HCT116 (cell line): Measurements from ENCODE around the gene IL17A. TPM values are rescaled to one million over a fixed set of nuclear protein-coding genes. Genes with fewer than 3 reads are reported as not detected.
A peak's percentile ranks its signal among the peaks of the same experiment; 100 is the strongest.

Experiments used
- ATAC-seq: fragments of 200-7000 bp; cut with Tn5 transposase; 2 replicates; pipeline ENCODE4 v1.9.1; 2020; ENCODE audit warnings: mild to moderate bottlenecking, moderate library complexity
- BruUV-seq: library from RNA; stranded (reverse); fragments of 400-500 nt; replicated peaks from 2 replicates; lab custom pipeline; 2021; lab: Mats Ljungman, UMichigan
- CTCF ChIA-PET: fragments of 300-600 bp; sonication (Branson Sonifier 250); formaldehyde crosslinking; loops from one replicate; lab custom pipeline; 2021; ENCODE audit warnings: antibody characterized with exemption; lab: Charles Lee
- POLR2A ChIA-PET: fragments of 300-600, 350-600 bp; sonication (Branson Sonifier 250); formaldehyde crosslinking; loops from one replicate; lab custom pipeline; 2021; ENCODE audit warnings: antibody characterized with exemption; lab: Charles Lee
- RAD21 ChIA-PET, 2 experiments: fragments of 300-600 bp; sonication (Branson Sonifier 250); formaldehyde crosslinking; loops; one replicate each; lab custom pipeline; 2023; ENCODE audit warnings: low total read pairs in 2 of 2; ENCODE audit not compliant: uncharacterized antibody in 2 of 2, unreplicated experiment in 2 of 2, low non-redundant PET in 1 of 2; lab: Charles Lee
- DNase-seq: peaks from one replicate; pipeline ENCODE4 v3.0.0-alpha.2; 2010; ENCODE audit warnings: low read depth, low spot score
- H2AFZ ChIP-seq: fragments of 200-600 bp; shearing (Covaris generic), sonication (generic); 2 replicates; pipeline ENCODE4 v1.6.1; 2017; ENCODE audit warnings: low read depth, mixed run types, mixed read lengths, antibody characterized with exemption, low read length; ENCODE audit not compliant: poor library complexity, severe bottlenecking
- H3K27ac ChIP-seq: 2 replicates; pipeline ENCODE4 v1.5.1; 2012; ENCODE audit warnings: low read depth, low read length
- H3K27me3 ChIP-seq: fragments of 200-600 bp; sonication (generic); 2 replicates; pipeline ENCODE4 v1.6.1; 2016; ENCODE audit warnings: mixed run types, low read length, mixed read lengths; ENCODE audit not compliant: insufficient read depth
- H3K36me3 ChIP-seq, 2 experiments: fragments of 200-500 bp in 1 of 2; fragments of 200-600 bp in 1 of 2; sonication (Bioruptor generic) in 1 of 2; sonication (generic) in 1 of 2; 2 replicates each; pipeline versions ENCODE4 v1.5.1 to v1.6.1; 2014 to 2016; ENCODE audit warnings: low read length in 2 of 2, inconsistent platforms in 1 of 2, mixed read lengths in 1 of 2, mixed run types in 1 of 2; ENCODE audit not compliant: insufficient read depth in 2 of 2, control insufficient read depth in 1 of 2
- H3K4me1 ChIP-seq, 2 experiments: fragments of 200-600 bp in 1 of 2; sonication (generic) in 1 of 2; 2 replicates each; pipeline versions ENCODE4 v1.5.1 to v1.6.1; 2012 to 2017; ENCODE audit warnings: low read length in 2 of 2, inconsistent platforms in 1 of 2, mild to moderate bottlenecking in 1 of 2, mixed read lengths in 1 of 2, mixed run types in 1 of 2, moderate library complexity in 1 of 2; ENCODE audit not compliant: insufficient read depth in 2 of 2, control insufficient read depth in 1 of 2
- H3K4me2 ChIP-seq: fragments of 200-600 bp; sonication (generic); 2 replicates; pipeline ENCODE4 v1.6.1; 2017; ENCODE audit warnings: mixed run types, low read length, mixed read lengths
- H3K4me3 ChIP-seq, 2 experiments: fragments of 200-600 bp in 1 of 2; sonication (generic) in 1 of 2; replicated peaks in 1 of 2; 2 replicates each; pipeline ENCODE4 v1.5.1; 2011 to 2016; ENCODE audit warnings: low read length in 2 of 2, control low read depth in 1 of 2, low read depth in 1 of 2, mild to moderate bottlenecking in 1 of 2, mixed read lengths in 1 of 2, mixed run types in 1 of 2
- H3K79me2 ChIP-seq: fragments of 200-600 bp; sonication (generic); 2 replicates; pipeline ENCODE4 v1.6.1; 2017; ENCODE audit warnings: mild to moderate bottlenecking, mixed run types, low read length, moderate library complexity, mixed read lengths; ENCODE audit not compliant: insufficient read depth
- H3K9ac ChIP-seq: fragments of 200-600 bp; sonication (generic); 2 replicates; pipeline ENCODE4 v1.6.1; 2016; ENCODE audit warnings: low read length, mixed read lengths
- H3K9me2 ChIP-seq: fragments of 200-600 bp; sonication (generic), shearing (Covaris generic); 2 replicates; pipeline ENCODE4 v1.6.1; 2017; ENCODE audit warnings: mixed run types, mild to moderate bottlenecking, moderate library complexity; ENCODE audit not compliant: insufficient read depth
- H3K9me3 ChIP-seq, 2 experiments: fragments of 200-500 bp in 1 of 2; fragments of 200-600 bp in 1 of 2; sonication (Bioruptor generic) in 1 of 2; sonication (generic) in 1 of 2; 2 replicates each; pipeline ENCODE4 v1.6.1; 2014 to 2017; ENCODE audit warnings: low read length in 2 of 2, mixed read lengths in 2 of 2, inconsistent platforms in 1 of 2, low read depth in 1 of 2, mild to moderate bottlenecking in 1 of 2, mixed run types in 1 of 2, moderate library complexity in 1 of 2; ENCODE audit not compliant: control insufficient read depth in 1 of 2, insufficient read depth in 1 of 2
- H4K20me1 ChIP-seq: fragments of 200-600 bp; sonication (generic), shearing (Covaris generic); 2 replicates; pipeline ENCODE4 v1.6.1; 2017; ENCODE audit warnings: mixed run types, mild to moderate bottlenecking, moderate library complexity; ENCODE audit not compliant: insufficient read depth
- CBX3 ChIP-seq: IDR thresholded peaks from 2 replicates; pipeline ENCODE4 v1.6.1; 2012; ENCODE audit warnings: low read depth
- CEBPB ChIP-seq: IDR thresholded peaks from 2 replicates; pipeline ENCODE4 v1.6.1; 2012; ENCODE audit warnings: low read depth
- EGR1 ChIP-seq: IDR thresholded peaks from 2 replicates; pipeline ENCODE4 v1.6.1; 2012; ENCODE audit warnings: low read depth
- ELF1 ChIP-seq: IDR thresholded peaks from 2 replicates; pipeline ENCODE4 v1.6.1; 2012; ENCODE audit warnings: low read depth, borderline replicate concordance
- EZH2 ChIP-seq: fragments of 200-600 bp; sonication (generic); IDR thresholded peaks from 2 replicates; pipeline ENCODE4 v1.6.1; 2017; ENCODE audit warnings: antibody characterized with exemption, mixed run types
- EZH2phosphoT487 ChIP-seq: fragments of 200-600 bp; IDR thresholded peaks from 2 replicates; pipeline ENCODE4 v1.6.1; 2018; ENCODE audit warnings: antibody characterized with exemption, borderline replicate concordance
- JUND ChIP-seq: IDR thresholded peaks from 2 replicates; pipeline ENCODE4 v1.6.1; 2012
- POLR2A ChIP-seq: IDR thresholded peaks from 2 replicates; pipeline ENCODE4 v1.7.0; 2011; ENCODE audit warnings: borderline replicate concordance; ENCODE audit not compliant: insufficient read depth, insufficient read length; ENCODE audit errors: extremely low read depth
- POLR2AphosphoS5 ChIP-seq: IDR thresholded peaks from 2 replicates; pipeline ENCODE4 v1.6.1; 2011; ENCODE audit warnings: mild to moderate bottlenecking, low read depth, low read length, moderate library complexity
- RAD21 ChIP-seq: IDR thresholded peaks from 2 replicates; pipeline ENCODE4 v1.6.1; 2012; ENCODE audit warnings: low read depth, mild to moderate bottlenecking
- SIN3A ChIP-seq: IDR thresholded peaks from 2 replicates; pipeline ENCODE4 v1.6.1; 2012; ENCODE audit warnings: low read depth
- SRF ChIP-seq: IDR thresholded peaks from 2 replicates; pipeline ENCODE4 v1.6.1; 2012; ENCODE audit warnings: low read depth
- YY1 ChIP-seq: IDR thresholded peaks from 2 replicates; pipeline ENCODE4 v1.6.1; 2011; ENCODE audit warnings: low read length, low read depth, moderate library complexity, mild to moderate bottlenecking; ENCODE audit not compliant: insufficient replicate concordance; ENCODE audit errors: extremely low read depth
- ZFX ChIP-seq: fragments of 450-650 bp; IDR thresholded peaks from 2 replicates; pipeline ENCODE4 v1.6.1; 2017
- intact Hi-C: fragments of 100-400 bp; cut with micrococcal nuclease; formaldehyde crosslinking; loops from 2 replicates; pipeline ENCODE4 v1.10.0; 2022
- total RNA-seq: library from RNA; stranded (reverse); gene quantifications from one replicate; pipeline ENCODE4 v1.2.1, GENCODE V29; 2021; ENCODE audit not compliant: unreplicated experiment
- TF ChIP-seq, protein P1 (sequence below), 3 experiments: fragments of 200-600 bp in 1 of 3; sonication (generic) in 1 of 3; IDR thresholded peaks in 2 of 3; conservative IDR thresholded peaks in 1 of 3; 2 replicates each; pipeline ENCODE4 v1.5.1; 2012 to 2017; ENCODE audit warnings: low read depth in 2 of 3, low read length in 2 of 3, antibody characterized with exemption in 1 of 3, borderline replicate concordance in 1 of 3, control low read depth in 1 of 3, mild to moderate bottlenecking in 1 of 3, mixed read lengths in 1 of 3, mixed run types in 1 of 3, moderate library complexity in 1 of 3; ENCODE audit not compliant: insufficient read depth in 1 of 3
- TF ChIP-seq, protein P2 (sequence below): IDR thresholded peaks from 2 replicates; pipeline ENCODE4 v1.6.1; 2012

Gene IL17A
- total RNA-seq, 1 experiment from 2014 or later = not detected

GRCh38 chr6:52161689-52162438, 24.3 kb upstream of the IL17A start:
- no TSS peak for BruUV-seq
- DNase-seq (no peak), ATAC-seq (no peak)
- H3K9ac ChIP-seq = no peak overlapping the region
- no peaks in the 10 kb centered on the region for H3K27me3 ChIP-seq
- no peaks in the 10 kb centered on the region for H3K9me3 ChIP-seq
- no peak overlapping the region for H2AFZ ChIP-seq
- TF ChIP-seq CEBPB = no peak
- no peaks in the 10 kb centered on the region for H4K20me1 ChIP-seq
- H3K79me2 ChIP-seq = no peaks in the 10 kb centered on the region
- no peak overlapping the region for H3K4me2 ChIP-seq
- no peaks in the 10 kb centered on the region for H3K9me2 ChIP-seq
- intact Hi-C loops = loop anchor here (2.0 kb wide), 1 partner anchor 501 kb away; no protein-coding TSS in a partner anchor
- H3K27ac ChIP-seq = no peak overlapping the region
- POLR2A ChIA-PET = no interaction called here
- CTCF ChIA-PET = interaction anchor here (1.7 to 2.7 kb wide), 4 partner anchors 71 to 238 kb away, joined by 7 to 21 read pairs (median 14); no protein-coding TSS in a partner anchor
- no peak overlapping the region for H3K4me3 ChIP-seq
- H3K4me1 ChIP-seq = no peaks in the 10 kb centered on the region
- RAD21 ChIA-PET = no interaction called here
- no peaks in the 10 kb centered on the region for H3K36me3 ChIP-seq

- Histone ChIP-seq H3K9me3 (no peaks in the 10 kb centered on the region), H2AFZ (no peak overlapping the region), H3K4me3 (no peak overlapping the region), H3K36me3 (no peaks in the 10 kb centered on the region), H3K4me1 (no peaks in the 10 kb centered on the region), H3K27me3 (no peaks in the 10 kb centered on the region), H3K27ac (no peak overlapping the region), H4K20me1 (no peaks in the 10 kb centered on the region), H3K9ac (no peak overlapping the region), H3K9me2 (no peaks in the 10 kb centered on the region), H3K79me2 (no peaks in the 10 kb centered on the region), H3K4me2 (no peak overlapping the region)
- CTCF ChIA-PET = interaction anchor here (0.6 to 2.7 kb wide), 8 partner anchors 10 to 511 kb away, joined by 3 to 21 read pairs (median 6); no protein-coding TSS in a partner anchor
- ATAC-seq = peak; percentile 91
- intact Hi-C loops = loop anchor here (1.0 to 2.0 kb wide), 4 partner anchors 71 to 500 kb away; no protein-coding TSS in a partner anchor
- BruUV-seq = no TSS peak
- RAD21 ChIA-PET = no interaction called here
- POLR2A ChIA-PET = no interaction called here
- peak; percentile 54 for DNase-seq
- TF ChIP-seq JUND (peak; percentile 23; the same call in 1 of the 2 replicates), SIN3A (no peak), POLR2AphosphoS5 (no peak), ZFX (no peak), CBX3 (peak; percentile 51; the same call in 1 of the 2 replicates), EZH2 (no peak), POLR2A (no peak), SRF (no peak), ELF1 (no peak), RAD21 (peak; percentile 91), EGR1 (no peak), CEBPB (peak; percentile 55), YY1 (no peak), EZH2phosphoT487 (no peak)
- TF ChIP-seq, protein P1, sequence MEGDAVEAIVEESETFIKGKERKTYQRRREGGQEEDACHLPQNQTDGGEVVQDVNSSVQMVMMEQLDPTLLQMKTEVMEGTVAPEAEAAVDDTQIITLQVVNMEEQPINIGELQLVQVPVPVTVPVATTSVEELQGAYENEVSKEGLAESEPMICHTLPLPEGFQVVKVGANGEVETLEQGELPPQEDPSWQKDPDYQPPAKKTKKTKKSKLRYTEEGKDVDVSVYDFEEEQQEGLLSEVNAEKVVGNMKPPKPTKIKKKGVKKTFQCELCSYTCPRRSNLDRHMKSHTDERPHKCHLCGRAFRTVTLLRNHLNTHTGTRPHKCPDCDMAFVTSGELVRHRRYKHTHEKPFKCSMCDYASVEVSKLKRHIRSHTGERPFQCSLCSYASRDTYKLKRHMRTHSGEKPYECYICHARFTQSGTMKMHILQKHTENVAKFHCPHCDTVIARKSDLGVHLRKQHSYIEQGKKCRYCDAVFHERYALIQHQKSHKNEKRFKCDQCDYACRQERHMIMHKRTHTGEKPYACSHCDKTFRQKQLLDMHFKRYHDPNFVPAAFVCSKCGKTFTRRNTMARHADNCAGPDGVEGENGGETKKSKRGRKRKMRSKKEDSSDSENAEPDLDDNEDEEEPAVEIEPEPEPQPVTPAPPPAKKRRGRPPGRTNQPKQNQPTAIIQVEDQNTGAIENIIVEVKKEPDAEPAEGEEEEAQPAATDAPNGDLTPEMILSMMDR (IDR thresholded peaks at IDR 0.05 in 2 of 3, conservative IDR thresholded peaks at IDR 0.05 in 1 of 3; ENCODE audit: borderline replicate concordance in 1 of 3, insufficient read depth in 1 of 3, low read depth in 2 of 3, low read length in 2 of 3) = peak; percentile 73 to 85 (median 84)
- TF ChIP-seq, protein P2, sequence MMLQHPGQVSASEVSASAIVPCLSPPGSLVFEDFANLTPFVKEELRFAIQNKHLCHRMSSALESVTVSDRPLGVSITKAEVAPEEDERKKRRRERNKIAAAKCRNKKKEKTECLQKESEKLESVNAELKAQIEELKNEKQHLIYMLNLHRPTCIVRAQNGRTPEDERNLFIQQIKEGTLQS = peak; percentile 27; the same call in 1 of the 2 replicates
Observed at GRCh38 chr6:52162940-52163908, 23.0 kb upstream of the IL17A start.
